Midbrain (tissue), 1 donor: ENCODE results near the gene ELK1.
"Not testable (repeated sequence)": the region's sequence is repeated elsewhere in the genome, so short reads cannot be mapped to it uniquely, and the experiment has no call there.

ENCODE experiments used
- DNase-seq: peaks from one replicate; lab custom pipeline; 2025; lab: John Stamatoyannopoulos, UW

ELK1 gene

GRCh38 chrX:47611489-47611888 lies 38.9 kb downstream of the ELK1 start:
- DNase-seq: no peak

GRCh38 chrX:47610511-47610910 lies 39.9 kb downstream of the ELK1 start:
- no peak for DNase-seq

GRCh38 chrX:47608130-47608810 lies 42.1 kb downstream of the ELK1 start:
- DNase-seq: no peak

GRCh38 chrX:47607091-47607490 lies 43.3 kb downstream of the ELK1 start:
- no peak for DNase-seq

GRCh38 chrX:47605024-47605423 lies 45.3 kb downstream of the ELK1 start:
- no peak for DNase-seq

GRCh38 chrX:47603125-47603524 lies 47.2 kb downstream of the ELK1 start:
- not testable (repeated sequence) for DNase-seq

- no peak for DNase-seq
Measured at GRCh38 chrX:47597222-47597621, 53.1 kb downstream of the ELK1 start.

- DNase-seq: no peak
Measured at GRCh38 chrX:47596256-47596655, 54.1 kb downstream of the ELK1 start.

- no peak for DNase-seq
Measured at GRCh38 chrX:47595716-47596251, 54.6 kb downstream of the ELK1 start.

- no peak for DNase-seq
Measured at GRCh38 chrX:47593522-47593921, 56.8 kb downstream of the ELK1 start.

GRCh38 chrX:47590984-47591383 lies 59.4 kb downstream of the ELK1 start:
- no peak for DNase-seq

- DNase-seq: no peak
Measured at GRCh38 chrX:47587906-47588735, 62.2 kb downstream of the ELK1 start.

GRCh38 chrX:47587091-47587891 lies 63.1 kb downstream of the ELK1 start:
- no peak for DNase-seq

GRCh38 chrX:47586043-47586787 lies 64.1 kb downstream of the ELK1 start:
- no peak for DNase-seq
